ENCODE results near the gene FGGY.

The FGGY gene

DNA sequence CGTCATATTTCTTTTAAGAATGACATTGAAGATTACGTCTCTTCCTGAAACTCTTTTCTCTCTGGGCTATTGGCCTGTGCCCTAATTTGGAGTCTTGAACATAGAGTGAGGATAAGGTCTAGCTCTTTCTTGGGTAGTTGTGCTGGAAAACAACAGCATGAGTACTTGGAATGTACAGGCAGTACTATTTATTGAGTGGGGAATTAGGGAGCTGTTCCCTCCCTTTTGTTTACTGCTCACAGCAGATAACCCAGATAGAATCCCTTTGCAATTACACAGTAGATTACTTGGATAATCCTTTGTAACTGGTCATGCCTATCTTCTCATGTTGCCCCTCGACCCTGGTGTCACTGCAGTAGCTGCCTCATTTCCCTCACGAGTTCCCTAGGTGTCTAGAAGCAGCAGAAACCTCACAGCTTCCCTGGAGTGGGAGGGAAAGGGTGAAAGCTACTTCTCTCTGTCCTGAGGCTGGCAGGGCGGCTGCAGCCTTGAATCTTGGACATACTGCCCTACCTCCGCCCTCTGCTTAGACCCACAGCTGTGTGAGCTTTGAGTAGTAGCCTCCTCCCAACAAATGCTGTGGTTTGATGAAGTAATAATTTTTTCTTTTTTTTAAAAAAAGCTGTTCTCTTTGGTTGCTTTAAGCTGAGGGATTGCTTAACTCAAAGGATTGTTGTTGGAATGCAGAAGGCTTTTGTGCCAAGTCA is 70.6 kb downstream of the FGGY start:
- peak overlapping the region; percentile 65 for H3K27ac ChIP-seq
- H3K27me3 ChIP-seq (ENCODE audit: insufficient read depth, low read depth, severe bottlenecking) = no peaks in the 10 kb centered on the region
- no peak overlapping the region for H3K4me3 ChIP-seq (ENCODE audit: low read depth, low read length)
- TF ChIP-seq, protein P1, sequence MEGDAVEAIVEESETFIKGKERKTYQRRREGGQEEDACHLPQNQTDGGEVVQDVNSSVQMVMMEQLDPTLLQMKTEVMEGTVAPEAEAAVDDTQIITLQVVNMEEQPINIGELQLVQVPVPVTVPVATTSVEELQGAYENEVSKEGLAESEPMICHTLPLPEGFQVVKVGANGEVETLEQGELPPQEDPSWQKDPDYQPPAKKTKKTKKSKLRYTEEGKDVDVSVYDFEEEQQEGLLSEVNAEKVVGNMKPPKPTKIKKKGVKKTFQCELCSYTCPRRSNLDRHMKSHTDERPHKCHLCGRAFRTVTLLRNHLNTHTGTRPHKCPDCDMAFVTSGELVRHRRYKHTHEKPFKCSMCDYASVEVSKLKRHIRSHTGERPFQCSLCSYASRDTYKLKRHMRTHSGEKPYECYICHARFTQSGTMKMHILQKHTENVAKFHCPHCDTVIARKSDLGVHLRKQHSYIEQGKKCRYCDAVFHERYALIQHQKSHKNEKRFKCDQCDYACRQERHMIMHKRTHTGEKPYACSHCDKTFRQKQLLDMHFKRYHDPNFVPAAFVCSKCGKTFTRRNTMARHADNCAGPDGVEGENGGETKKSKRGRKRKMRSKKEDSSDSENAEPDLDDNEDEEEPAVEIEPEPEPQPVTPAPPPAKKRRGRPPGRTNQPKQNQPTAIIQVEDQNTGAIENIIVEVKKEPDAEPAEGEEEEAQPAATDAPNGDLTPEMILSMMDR (IDR thresholded peaks at IDR 0.05; ENCODE audit: low read depth, low read length) = no peak
- peaks cover 6% of the 10 kb centered on the region for H3K9me3 ChIP-seq (ENCODE audit: severe bottlenecking)
- peak; percentile 48 for DNase-seq
- H3K36me3 ChIP-seq = no peaks in the 10 kb centered on the region

DNA sequence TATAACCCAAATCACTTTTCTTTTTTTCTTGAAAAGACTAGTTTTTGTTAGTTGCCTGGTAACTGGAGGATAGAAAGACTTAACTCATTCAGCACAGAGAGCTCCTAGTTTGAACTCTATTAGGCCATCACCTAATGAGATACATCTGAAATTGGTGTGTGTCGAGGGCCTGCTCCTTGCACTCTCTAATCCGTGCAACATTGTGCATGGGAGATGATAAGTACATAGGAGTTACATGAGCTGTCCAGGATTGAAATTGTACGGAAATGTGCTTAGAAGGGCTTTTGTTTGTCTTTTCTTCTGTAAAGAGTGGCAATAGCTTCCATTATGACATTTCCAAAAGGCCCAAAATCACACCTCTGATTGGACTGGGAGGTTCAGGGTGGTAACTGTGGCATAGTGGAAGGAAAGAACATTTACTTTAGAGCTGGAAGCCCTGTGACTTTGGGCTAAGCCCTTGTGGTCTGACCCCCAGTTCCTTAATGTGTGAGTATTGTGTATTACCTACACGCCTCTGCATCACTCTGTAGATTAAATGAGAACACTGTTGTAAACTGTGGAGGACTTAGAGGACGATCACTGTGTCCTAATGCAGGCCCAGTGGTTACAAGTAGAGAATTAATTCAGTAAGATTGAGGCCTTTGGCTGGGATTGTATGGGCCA is 71.2 kb downstream of the FGGY start:
- TF ChIP-seq, protein P1 (IDR thresholded peaks at IDR 0.05; ENCODE audit: low read depth, low read length) = no peak
- no peak for DNase-seq
- Histone ChIP-seq H3K9me3 (ENCODE audit: severe bottlenecking) (peaks cover 6% of the 10 kb centered on the region), H3K36me3 (no peaks in the 10 kb centered on the region), H3K27me3 (ENCODE audit: insufficient read depth, low read depth, severe bottlenecking) (no peaks in the 10 kb centered on the region), H3K27ac (peak overlapping the region; percentile 65; the same call in 1 of the 2 replicates), H3K4me3 (ENCODE audit: low read depth, low read length) (no peak overlapping the region)

DNA sequence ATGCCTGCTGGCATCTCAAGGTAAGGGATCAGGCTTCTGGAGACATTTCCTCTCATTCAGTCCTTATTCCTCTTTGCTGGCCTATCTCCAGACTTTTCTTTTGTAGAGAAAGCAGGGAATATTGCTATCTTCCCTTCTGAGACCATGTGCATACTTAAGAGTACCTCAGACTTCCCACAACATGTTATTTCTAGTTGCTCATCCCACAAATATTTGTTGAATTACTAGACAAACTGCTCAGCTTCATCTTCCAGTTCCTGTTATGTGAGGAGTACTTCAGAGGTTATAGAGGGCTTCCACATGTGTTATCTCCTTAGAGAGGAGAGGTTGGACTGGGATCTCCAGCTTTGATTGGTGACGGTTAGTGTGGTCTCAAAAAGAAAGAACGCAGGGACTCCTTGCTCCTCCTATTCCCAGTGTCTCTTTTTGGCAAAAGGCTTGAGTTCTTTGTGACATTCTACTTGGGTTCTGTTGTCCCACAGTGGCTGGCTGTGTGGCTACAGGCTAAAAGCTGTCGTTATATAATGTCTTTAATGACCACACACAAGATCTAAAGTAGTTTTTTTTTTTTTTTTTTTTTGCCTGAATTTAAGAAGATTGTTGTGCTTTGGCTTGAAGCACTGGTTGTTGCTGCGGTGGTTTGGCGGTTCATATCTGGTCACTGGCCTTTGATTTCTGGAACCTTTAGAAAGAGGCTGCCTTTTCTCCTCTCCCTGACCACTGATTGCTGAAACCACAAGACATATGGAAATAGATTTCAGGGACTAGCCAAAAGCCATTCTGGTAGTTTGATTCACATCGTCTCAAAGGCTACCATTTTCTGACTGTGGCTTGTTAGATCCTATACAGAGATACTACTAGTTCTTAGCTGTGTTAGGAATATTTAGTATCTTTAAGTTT is 78.7 kb downstream of the FGGY start:
- Histone ChIP-seq H3K27ac (no peak overlapping the region), H3K36me3 (no peaks in the 10 kb centered on the region), H3K27me3 (ENCODE audit: insufficient read depth, low read depth, severe bottlenecking) (no peaks in the 10 kb centered on the region), H3K9me3 (ENCODE audit: severe bottlenecking) (no peaks in the 10 kb centered on the region), H3K4me3 (ENCODE audit: low read depth, low read length) (no peak overlapping the region)
- TF ChIP-seq, protein P1 (IDR thresholded peaks at IDR 0.05; ENCODE audit: low read depth, low read length) = no peak
- no peak for DNase-seq

DNA sequence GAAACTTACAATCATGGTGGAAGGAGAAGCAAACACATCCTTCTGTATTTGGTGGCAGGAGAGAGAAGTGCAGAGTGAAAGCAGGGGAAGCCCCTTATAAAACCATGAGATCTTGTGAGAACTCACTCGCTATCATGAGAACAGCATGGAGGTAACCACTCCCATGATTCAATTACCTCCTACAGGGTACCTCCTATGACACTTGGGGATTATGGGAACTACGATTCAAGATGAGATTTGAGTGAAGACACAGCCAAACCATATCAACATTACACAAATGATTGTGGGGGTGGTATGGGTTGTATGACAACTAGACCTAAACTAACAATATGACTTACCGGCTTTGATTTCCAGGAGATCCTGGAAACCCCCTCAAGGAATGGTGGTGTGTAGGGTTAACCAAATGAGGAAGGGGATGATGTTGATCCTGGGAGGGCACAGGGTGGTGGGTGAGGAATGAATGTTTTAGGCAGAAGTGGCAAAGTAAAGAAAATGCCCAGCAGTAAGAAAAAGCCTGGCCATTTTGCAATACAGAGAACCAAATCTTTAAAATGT is 80.5 kb downstream of the FGGY start:
- Histone ChIP-seq H3K4me3 (ENCODE audit: low read depth, low read length) (no peak overlapping the region), H3K36me3 (no peaks in the 10 kb centered on the region), H3K9me3 (ENCODE audit: severe bottlenecking) (no peaks in the 10 kb centered on the region), H3K27me3 (ENCODE audit: insufficient read depth, low read depth, severe bottlenecking) (no peaks in the 10 kb centered on the region), H3K27ac (no peak overlapping the region)
- DNase-seq = no peak
- TF ChIP-seq, protein P1 (IDR thresholded peaks at IDR 0.05; ENCODE audit: low read depth, low read length) = no peak

DNA sequence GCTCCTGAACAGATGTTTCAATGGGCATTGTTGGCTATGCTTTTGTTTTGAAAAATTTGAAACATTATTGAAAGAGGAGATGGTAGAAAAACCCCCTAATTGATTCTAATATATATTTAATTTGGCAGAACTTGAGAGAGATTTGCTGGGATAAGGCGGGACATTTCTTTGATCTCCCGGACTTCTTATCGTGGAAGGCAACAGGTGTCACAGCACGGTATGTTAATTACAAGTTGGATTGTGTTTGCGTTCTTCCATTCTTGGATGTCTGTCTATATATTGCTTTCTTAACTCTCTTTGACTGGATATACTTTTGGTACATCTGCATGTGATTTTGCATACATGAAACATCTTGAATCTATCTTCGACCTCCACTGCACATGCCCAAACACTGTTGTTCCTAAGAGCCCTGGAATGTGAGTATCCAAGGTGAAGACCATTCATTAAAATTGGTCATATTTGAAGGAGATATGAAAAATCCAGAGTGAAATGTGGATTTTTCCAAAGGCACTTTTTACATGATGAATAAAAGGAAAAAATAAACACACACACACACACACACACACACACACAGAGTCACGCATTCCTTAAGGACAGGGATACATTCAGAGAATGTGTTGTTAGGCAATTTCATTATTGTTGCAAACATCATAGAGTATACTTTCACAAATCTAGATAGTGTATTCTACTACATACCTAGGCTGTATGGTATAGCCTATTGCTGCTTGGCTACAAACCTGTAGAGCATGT is 81.9 kb downstream of the FGGY start:
- Histone ChIP-seq H3K36me3 (no peaks in the 10 kb centered on the region), H3K27ac (no peak overlapping the region), H3K9me3 (ENCODE audit: severe bottlenecking) (no peaks in the 10 kb centered on the region), H3K27me3 (ENCODE audit: insufficient read depth, low read depth, severe bottlenecking) (no peaks in the 10 kb centered on the region), H3K4me3 (ENCODE audit: low read depth, low read length) (no peak overlapping the region)
- TF ChIP-seq, protein P1 (IDR thresholded peaks at IDR 0.05; ENCODE audit: low read depth, low read length) = no peak
- DNase-seq = no peak
